Activated CD4-positive, alpha-beta T cell treated with anti-CD3 and anti-CD28 coated beads for 48 hours (primary cell): ENCODE data around the gene E2F1.

Experiments
- DNase-seq: peaks from one replicate; pipeline ENCODE4 v3.0.0-alpha.2; 2020

Gene E2F1

GRCh38 chr20:33687370-33687915 lies 1.3 kb upstream of the E2F1 start:
- DNase-seq, result no peak

- DNase-seq, result no peak
Observed at GRCh38 chr20:33686984-33687366, 790 bp upstream of the E2F1 start.

GRCh38 chr20:33685328-33686099 lies 671 bp downstream of the E2F1 start:
- DNase-seq, result peak; percentile 83

GRCh38 chr20:33684533-33685327 lies 1.5 kb downstream of the E2F1 start:
- no peak for DNase-seq

GRCh38 chr20:33681728-33682353 lies 4.3 kb downstream of the E2F1 start:
- peak; percentile 42 for DNase-seq

GRCh38 chr20:33681288-33681687 lies 4.9 kb downstream of the E2F1 start:
- no peak for DNase-seq

- no peak for DNase-seq
Observed at GRCh38 chr20:33680686-33681085, 5.5 kb downstream of the E2F1 start.

GRCh38 chr20:33679758-33680485 lies 6.3 kb downstream of the E2F1 start:
- peak; percentile 47 for DNase-seq

- no peak for DNase-seq
Observed at GRCh38 chr20:33677991-33678702, 8.0 kb downstream of the E2F1 start.

GRCh38 chr20:33676652-33677645 lies 9.2 kb downstream of the E2F1 start:
- DNase-seq, result no peak

GRCh38 chr20:33676121-33676520 lies 10.1 kb downstream of the E2F1 start:
- DNase-seq, result no peak

GRCh38 chr20:33675136-33675959 lies 10.8 kb downstream of the E2F1 start:
- no peak for DNase-seq

GRCh38 chr20:33674294-33675135 lies 11.7 kb downstream of the E2F1 start, which contains the start of gene NECAB3:
Gene NECAB3 (minus strand): TSS chr20:33674428. CDS start chr20:33674352, 76 bp downstream.
- DNase-seq, result peak; percentile 63

GRCh38 chr20:33673410-33674293 lies 12.5 kb downstream of the E2F1 start:
- peak; percentile 44 for DNase-seq

GRCh38 chr20:33673114-33673409 lies 13.1 kb downstream of the E2F1 start:
- DNase-seq, result no peak

- DNase-seq, result no peak
Observed at GRCh38 chr20:33672426-33673113, 13.6 kb downstream of the E2F1 start.

GRCh38 chr20:33671573-33672288 lies 14.5 kb downstream of the E2F1 start:
- DNase-seq, result no peak
